Fibroblast of lung (primary cell): ENCODE data around the gene ABI3.

Experiments
- EZH2 ChIP-seq: IDR thresholded peaks from 2 replicates; pipeline ENCODE4 v1.5.1; 2012; ENCODE audit warnings: low read length, control low read depth, mild to moderate bottlenecking; ENCODE audit errors: missing control alignments
- TF ChIP-seq, protein P1 (sequence below), 2 donors: IDR thresholded peaks in 1 of 2; conservative IDR thresholded peaks in 1 of 2; 1 replicate in 1 of 2; 2 replicates in 1 of 2; pipeline ENCODE4 v1.5.1; 2011 to 2012; ENCODE audit warnings: low read length in 2 of 2, control low read depth in 1 of 2, inconsistent platforms in 1 of 2, low read depth in 1 of 2, mild to moderate bottlenecking in 1 of 2

- TF ChIP-seq, protein P1, sequence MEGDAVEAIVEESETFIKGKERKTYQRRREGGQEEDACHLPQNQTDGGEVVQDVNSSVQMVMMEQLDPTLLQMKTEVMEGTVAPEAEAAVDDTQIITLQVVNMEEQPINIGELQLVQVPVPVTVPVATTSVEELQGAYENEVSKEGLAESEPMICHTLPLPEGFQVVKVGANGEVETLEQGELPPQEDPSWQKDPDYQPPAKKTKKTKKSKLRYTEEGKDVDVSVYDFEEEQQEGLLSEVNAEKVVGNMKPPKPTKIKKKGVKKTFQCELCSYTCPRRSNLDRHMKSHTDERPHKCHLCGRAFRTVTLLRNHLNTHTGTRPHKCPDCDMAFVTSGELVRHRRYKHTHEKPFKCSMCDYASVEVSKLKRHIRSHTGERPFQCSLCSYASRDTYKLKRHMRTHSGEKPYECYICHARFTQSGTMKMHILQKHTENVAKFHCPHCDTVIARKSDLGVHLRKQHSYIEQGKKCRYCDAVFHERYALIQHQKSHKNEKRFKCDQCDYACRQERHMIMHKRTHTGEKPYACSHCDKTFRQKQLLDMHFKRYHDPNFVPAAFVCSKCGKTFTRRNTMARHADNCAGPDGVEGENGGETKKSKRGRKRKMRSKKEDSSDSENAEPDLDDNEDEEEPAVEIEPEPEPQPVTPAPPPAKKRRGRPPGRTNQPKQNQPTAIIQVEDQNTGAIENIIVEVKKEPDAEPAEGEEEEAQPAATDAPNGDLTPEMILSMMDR (conservative IDR thresholded peaks at IDR 0.05 in 1 of 2, IDR thresholded peaks at IDR 0.05 in 1 of 2; ENCODE audit: low read depth in 1 of 2, low read length in 2 of 2) = no peak
- no peak for TF ChIP-seq EZH2
These were observed 57.4 kb downstream of the ABI3 start for GRCh38 chr17:49267912-49268311.
